Progenitor cell of endocrine pancreas (in vitro differentiated cells): ENCODE results near the gene GRIK2. TPM values are rescaled to one million over a fixed set of nuclear protein-coding genes. Genes with fewer than 3 reads are reported as not detected.

Experiments used
- DNase-seq: peaks from one replicate; pipeline ENCODE4 v3.0.0; 2021; ENCODE audit warnings: low spot score; ENCODE audit not compliant: unreplicated experiment
- H3K27ac Mint-ChIP-seq: 2 replicates; pipeline ENCODE4 v1.8.0; 2021; ENCODE audit warnings: mild to moderate bottlenecking, moderate library complexity, mixed read lengths
- H3K27me3 Mint-ChIP-seq: 2 replicates; pipeline ENCODE4 v1.8.0; 2021; ENCODE audit warnings: mixed read lengths
- H3K36me3 Mint-ChIP-seq: 2 replicates; pipeline ENCODE4 v1.8.0; 2022; ENCODE audit warnings: mixed read lengths; ENCODE audit not compliant: insufficient read depth
- H3K4me1 Mint-ChIP-seq: 2 replicates; pipeline ENCODE4 v1.8.0; 2021; ENCODE audit warnings: low read depth, mixed read lengths
- H3K4me3 Mint-ChIP-seq: 2 replicates; pipeline ENCODE4 v1.8.0; 2021; ENCODE audit warnings: low read depth, mild to moderate bottlenecking, moderate library complexity, mixed read lengths
- H3K9me3 Mint-ChIP-seq: 2 replicates; pipeline ENCODE4 v1.8.0; 2021; ENCODE audit warnings: low read depth, mixed read lengths
- CTCF ChIP-seq: fragments of 200-600 bp; sonication (generic); IDR thresholded peaks from one replicate; pipeline ENCODE4 v1.5.0; 2021; ENCODE audit warnings: antibody characterized with exemption, mild to moderate bottlenecking; ENCODE audit not compliant: unreplicated experiment
- total RNA-seq: library from RNA; stranded (reverse); gene quantifications from 2 replicates; pipeline ENCODE4 v1.2.1, GENCODE V29; 2021

The GRIK2 gene
- total RNA-seq, 1 donor from 2014 or later: 6.3 TPM

GRCh38 chr6:101758368-101758767, 364.9 kb downstream of the GRIK2 start:
- H3K4me3 Mint-ChIP-seq: no peak overlapping the region
- no peak for TF ChIP-seq CTCF
- no peak for DNase-seq
- no peaks in the 10 kb centered on the region for H3K36me3 Mint-ChIP-seq
- H3K9me3 Mint-ChIP-seq: peaks cover 4% of the 10 kb centered on the region
- H3K27ac Mint-ChIP-seq: no peak overlapping the region
- peaks cover 11% of the 10 kb centered on the region for H3K4me1 Mint-ChIP-seq
- H3K27me3 Mint-ChIP-seq: no peaks in the 10 kb centered on the region

- H3K27me3 Mint-ChIP-seq: peaks cover 8% of the 10 kb centered on the region
- H3K4me1 Mint-ChIP-seq: peaks cover 25% of the 10 kb centered on the region
- no peaks in the 10 kb centered on the region for H3K9me3 Mint-ChIP-seq
- H3K4me3 Mint-ChIP-seq: no peak overlapping the region
- DNase-seq: no peak
- no peak overlapping the region for H3K27ac Mint-ChIP-seq
- H3K36me3 Mint-ChIP-seq: no peaks in the 10 kb centered on the region
- no peak for TF ChIP-seq CTCF
These were observed 367.5 kb downstream of the GRIK2 start for GRCh38 chr6:101760843-101761621.

DNA sequence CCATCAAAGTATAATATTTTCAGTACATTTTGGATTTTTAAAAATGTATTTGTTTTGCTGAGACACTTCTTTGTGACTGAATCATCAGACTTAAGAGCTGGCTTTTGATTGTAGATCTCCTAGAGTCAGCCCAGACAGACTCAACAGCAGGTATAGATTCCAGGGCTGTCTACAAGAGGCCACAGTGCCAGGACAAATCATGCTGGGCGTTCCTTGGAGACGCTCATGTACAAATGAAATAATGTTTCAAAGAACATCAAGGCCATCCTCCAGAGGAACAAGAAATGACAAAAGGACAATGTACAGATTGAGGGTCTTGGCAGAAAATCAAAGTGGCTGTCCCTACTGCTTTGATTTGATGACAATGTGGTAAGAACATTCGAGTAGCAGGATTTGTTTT, 369.3 kb downstream of the GRIK2 start:
- Mint-ChIP-seq H3K4me1 (peaks cover 25% of the 10 kb centered on the region), H3K27ac (peak overlapping the region; percentile 18), H3K4me3 (no peak overlapping the region), H3K27me3 (peaks cover 8% of the 10 kb centered on the region), H3K36me3 (no peaks in the 10 kb centered on the region), H3K9me3 (no peaks in the 10 kb centered on the region)
- DNase-seq: no peak
- no peak for TF ChIP-seq CTCF

- H3K4me3 Mint-ChIP-seq: no peak overlapping the region
- no peaks in the 10 kb centered on the region for H3K36me3 Mint-ChIP-seq
- no peak overlapping the region for H3K27ac Mint-ChIP-seq
- no peak for TF ChIP-seq CTCF
- no peaks in the 10 kb centered on the region for H3K9me3 Mint-ChIP-seq
- peaks cover 27% of the 10 kb centered on the region for H3K4me1 Mint-ChIP-seq
- peaks cover 8% of the 10 kb centered on the region for H3K27me3 Mint-ChIP-seq
- no peak for DNase-seq
These were observed 371.8 kb downstream of the GRIK2 start for GRCh38 chr6:101765281-101765680.

DNA sequence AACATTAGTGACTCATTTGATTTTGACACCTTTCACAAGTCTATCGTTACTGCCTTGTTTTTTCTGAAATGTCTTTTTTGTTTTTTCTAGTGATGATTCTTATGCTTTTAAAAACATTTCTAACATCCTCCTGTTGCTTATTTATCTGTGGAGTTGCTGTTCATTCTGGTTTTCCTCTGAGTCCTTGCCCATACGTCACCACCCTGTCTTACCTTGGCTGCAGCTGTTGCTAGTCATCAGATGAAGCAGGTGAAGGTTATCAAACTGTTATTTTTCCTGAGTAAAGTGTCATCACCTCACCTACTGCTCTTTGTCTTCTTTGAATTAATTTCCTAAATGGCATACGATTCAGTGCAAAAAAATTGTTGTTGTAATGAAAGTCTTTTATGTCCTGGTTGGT, 376.6 kb downstream of the GRIK2 start:
- no peak for DNase-seq
- H3K36me3 Mint-ChIP-seq: no peaks in the 10 kb centered on the region
- H3K9me3 Mint-ChIP-seq: no peaks in the 10 kb centered on the region
- H3K27me3 Mint-ChIP-seq: no peaks in the 10 kb centered on the region
- no peak overlapping the region for H3K4me3 Mint-ChIP-seq
- TF ChIP-seq CTCF: no peak
- peaks cover 2% of the 10 kb centered on the region for H3K4me1 Mint-ChIP-seq
- no peak overlapping the region for H3K27ac Mint-ChIP-seq
